HepG2 (cell line): ENCODE results near the gene TNP2. TPM values are rescaled to one million over a fixed set of nuclear protein-coding genes. Genes with fewer than 3 reads are reported as not detected.

Experiments
- ARHGAP35 ChIP-seq: sonication (generic); formaldehyde crosslinking; IDR thresholded peaks from 2 replicates; pipeline ENCODE4 v1.9.0; 2022; ENCODE audit warnings: mild to moderate bottlenecking, inconsistent platforms, moderate library complexity, missing genetic modification reagents, borderline replicate concordance
- ATF6 ChIP-seq: sonication (generic); formaldehyde crosslinking; conservative IDR thresholded peaks from 2 replicates; pipeline ENCODE4 v1.4.0; 2020; ENCODE audit warnings: missing genetic modification reagents
- PHF5A ChIP-seq: IDR thresholded peaks from one replicate; pipeline ENCODE4 v1.6.1; 2018; ENCODE audit warnings: low read depth, missing genetic modification reagents; ENCODE audit not compliant: unreplicated experiment
- PLSCR1 ChIP-seq: sonication (generic); formaldehyde crosslinking; IDR thresholded peaks from 2 replicates; pipeline ENCODE4 v1.5.0; 2020; ENCODE audit warnings: missing genetic modification reagents, mild to moderate bottlenecking, borderline replicate concordance
- PRDM15 ChIP-seq: sonication (generic); formaldehyde crosslinking; IDR thresholded peaks from 2 replicates; pipeline ENCODE4 v1.4.0; 2020; ENCODE audit warnings: missing genetic modification reagents
- PRMT3 ChIP-seq: sonication (generic); formaldehyde crosslinking; IDR thresholded peaks from 2 replicates; pipeline ENCODE4 v1.8.1; 2022; ENCODE audit warnings: low read depth, mild to moderate bottlenecking, moderate library complexity, missing genetic modification reagents, borderline replicate concordance
- ZMYM4 ChIP-seq: sonication (generic); formaldehyde crosslinking; IDR thresholded peaks from 2 replicates; pipeline ENCODE4 v1.8.1; 2023; ENCODE audit warnings: mild to moderate bottlenecking, missing genetic modification reagents
- ZNF264 ChIP-seq: sonication (generic); formaldehyde crosslinking; IDR thresholded peaks from 2 replicates; pipeline ENCODE4 v1.4.0; 2020; ENCODE audit warnings: missing genetic modification reagents
- ZNF296 ChIP-seq: sonication (generic); formaldehyde crosslinking; conservative IDR thresholded peaks from 2 replicates; pipeline ENCODE4 v1.5.0; 2020; ENCODE audit warnings: mild to moderate bottlenecking, missing genetic modification reagents
- ZNF687 ChIP-seq: sonication (generic); formaldehyde crosslinking; IDR thresholded peaks from 2 replicates; pipeline ENCODE4 v1.5.1; 2020; ENCODE audit warnings: mild to moderate bottlenecking, missing genetic modification reagents, moderate library complexity
- polyA plus RNA-seq, 8 experiments: library from polyadenylated mRNA; depleted of rRNA in 3 of 8; stranded (reverse) in 7 of 8; unstranded in 1 of 8; fragments of >200 nt; fragmentation: Illumina TruSeq in 4 of 8; extraction: Trizol in 4 of 8; gene quantifications; 2 replicates each; pipeline versions ENCODE4 v1.2.1 to v1.2.3, GENCODE V29; 2011 to 2016; ENCODE audit warnings: low read depth in 4 of 8, missing spikeins in 1 of 8, mixed read lengths in 1 of 8; ENCODE audit not compliant: insufficient read depth in 1 of 8
- total RNA-seq, 5 experiments: library from RNA; depleted of rRNA; stranded (reverse); fragments of >200 nt; fragmentation: Illumina TruSeq; extraction: Trizol; gene quantifications; 2 replicates each; pipeline ENCODE4 v1.2.3, GENCODE V29; 2016; ENCODE audit warnings: low read depth in 1 of 5

The TNP2 gene
- total and polyA plus RNA-seq, 2 of the 13 experiments (the other 11 are each of a cell fraction or from before 2014, with no cell fraction given) = not detected

GRCh38 chr16:11224096-11224893 is 44.8 kb downstream of the TNP2 start (continued):
- TF ChIP-seq PRDM15 (CRISPR knock-in tag) = no peak
- TF ChIP-seq ZMYM4 = no peak; the same call in 1 of the 2 replicates
- TF ChIP-seq PHF5A (CRISPR knock-in tag) = no peak
- TF ChIP-seq PRMT3 (CRISPR knock-in tag) = no peak
- TF ChIP-seq PLSCR1 (CRISPR knock-in tag) = no peak
- TF ChIP-seq ATF6 = no peak
- TF ChIP-seq ZNF296 (CRISPR knock-in tag) = no peak
- peak; percentile 84 for TF ChIP-seq ZNF687 (CRISPR knock-in tag)
- TF ChIP-seq ZNF264 = peak; percentile 34; the same call in 1 of the 2 replicates
- TF ChIP-seq ARHGAP35 (CRISPR knock-in tag) = no peak; the same call in 1 of the 2 replicates
